Ammon's horn (tissue), 1 donor: ENCODE results near the gene WDR33.
"Not testable (repeated sequence)": the region's sequence is repeated elsewhere in the genome, so short reads cannot be mapped to it uniquely, and the experiment has no call there.

ENCODE experiments used
- DNase-seq: peaks from one replicate; pipeline ENCODE4 v3.0.0-alpha.2; 2016; ENCODE audit warnings: low spot score

Gene WDR33

GRCh38 chr2:127810156-127810618, 784 bp downstream of the WDR33 start:
- no peak for DNase-seq

GRCh38 chr2:127807678-127808353, 3.2 kb downstream of the WDR33 start:
- no peak for DNase-seq

GRCh38 chr2:127806860-127807259, 4.1 kb downstream of the WDR33 start:
- not testable (repeated sequence) for DNase-seq

GRCh38 chr2:127805491-127805890, 5.5 kb downstream of the WDR33 start:
- DNase-seq: no peak

- no peak for DNase-seq
Measured at GRCh38 chr2:127799926-127800325, 11.0 kb downstream of the WDR33 start.

- no peak for DNase-seq
Measured at GRCh38 chr2:127796389-127796788, 14.6 kb downstream of the WDR33 start.

- not testable (repeated sequence) for DNase-seq
Measured at GRCh38 chr2:127794901-127795300, 16.1 kb downstream of the WDR33 start.

GRCh38 chr2:127792805-127793204, 18.2 kb downstream of the WDR33 start:
- no peak for DNase-seq

- no peak for DNase-seq
Measured at GRCh38 chr2:127790694-127791529, 20.1 kb downstream of the WDR33 start.

- DNase-seq: no peak
Measured at GRCh38 chr2:127786048-127786809, 24.7 kb downstream of the WDR33 start.

GRCh38 chr2:127784965-127785518, 25.9 kb downstream of the WDR33 start:
- no peak for DNase-seq

GRCh38 chr2:127783101-127783500, 27.9 kb downstream of the WDR33 start:
- DNase-seq: no peak

GRCh38 chr2:127778850-127779249, 32.1 kb downstream of the WDR33 start:
- no peak for DNase-seq

- no peak for DNase-seq
Measured at GRCh38 chr2:127778447-127778846, 32.5 kb downstream of the WDR33 start.

- no peak for DNase-seq
Measured at GRCh38 chr2:127776122-127776780, 34.7 kb downstream of the WDR33 start.

- DNase-seq: no peak
Measured at GRCh38 chr2:127771756-127772155, 39.2 kb downstream of the WDR33 start.

- DNase-seq: peak; percentile 7
Measured at GRCh38 chr2:127770973-127771735, 39.8 kb downstream of the WDR33 start.

- DNase-seq: not testable (repeated sequence)
Measured at GRCh38 chr2:127770534-127770933, 40.4 kb downstream of the WDR33 start.

- no peak for DNase-seq
Measured at GRCh38 chr2:127769587-127769986, 41.4 kb downstream of the WDR33 start.

GRCh38 chr2:127768775-127769479, 42.0 kb downstream of the WDR33 start:
- no peak for DNase-seq
